ENCODE measurements around the gene RPL35A. TPM values are rescaled to one million over a fixed set of nuclear protein-coding genes. Genes with fewer than 3 reads are reported as not detected.

RPL35A gene
- total RNA-seq, 1 experiment from 2014 or later, result 1,563 TPM

DNA sequence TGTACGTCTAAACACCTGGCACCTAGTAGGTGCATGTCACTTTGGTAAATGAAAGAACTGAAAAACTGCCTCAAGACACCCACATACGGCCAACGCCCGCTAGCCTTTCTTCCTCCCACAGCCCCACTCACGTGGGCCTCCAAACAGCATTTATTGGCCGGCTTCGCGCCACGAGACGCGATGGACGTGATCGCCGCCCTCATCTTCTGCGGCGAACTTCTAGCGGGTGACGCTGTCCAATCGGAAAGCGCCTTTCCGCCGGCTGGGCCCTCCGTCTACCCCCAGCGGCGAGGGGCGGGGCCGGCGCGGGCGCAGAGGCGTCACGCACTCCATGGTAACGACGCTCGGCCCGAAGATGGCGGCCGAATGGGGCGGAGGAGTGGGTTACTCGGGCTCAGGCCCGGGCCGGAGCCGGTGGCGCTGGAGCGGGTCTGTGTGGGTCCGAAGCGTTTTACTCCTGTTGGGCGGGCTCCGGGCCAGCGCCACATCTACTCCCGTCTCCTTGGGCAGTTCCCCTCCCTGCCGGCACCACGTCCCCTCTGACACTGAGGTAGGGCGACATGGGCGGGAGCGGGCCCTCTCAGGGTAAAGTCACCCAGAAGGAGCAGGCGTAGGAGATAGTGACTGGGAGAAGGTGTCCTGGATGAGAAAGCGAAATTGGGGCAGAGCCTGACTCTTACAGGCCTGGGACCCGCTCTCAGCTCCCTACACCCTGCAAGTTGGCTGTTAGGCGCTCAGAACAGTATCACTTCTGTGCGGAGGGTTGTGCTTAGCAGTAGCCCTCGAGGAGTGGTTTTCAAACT is 10.1 kb downstream of the RPL35A start, which contains the start of gene LMLN:
LMLN (plus strand) TSS at position 327 of the 803 bp plus-strand sequence; CDS start at position 356, 29 bp downstream.
- no peak within 1 kb of the TSS for H3K4ac ChIP-seq (ENCODE audit: low read depth, low read length)
- H2BK5ac ChIP-seq (ENCODE audit: insufficient read length, low read length), result no peak within 1 kb of the TSS
- H4K91ac ChIP-seq (ENCODE audit: insufficient read length, low read depth, low read length), result no peak within 1 kb of the TSS
- H3K56ac ChIP-seq (ENCODE audit: insufficient read length, low read depth, low read length), result no peak within 1 kb of the TSS
- peak within 1 kb of the TSS; percentile 74; the same call in 1 of the 2 replicates for H3K14ac ChIP-seq (ENCODE audit: insufficient read depth, low read length)
- H3K4me1 ChIP-seq (ENCODE audit: insufficient read depth, low read length), result peaks cover 2% of the 10 kb centered on the region; the same call in 1 of the 2 replicates
- no peak within 1 kb of the TSS for H3K23ac ChIP-seq (ENCODE audit: insufficient read length, low read depth, low read length)
- H3K36me3 Mint-ChIP-seq (ENCODE audit: insufficient read depth in 1 of 3, low read depth in 3 of 3), result peaks cover 0 to 19% (median 16%) of the 10 kb centered on the region in 3 experiments; a peak in 6 of 7 replicates
- no peak within 1 kb of the TSS for H2AK5ac ChIP-seq (ENCODE audit: insufficient read length, low read length)
- no peaks in the 10 kb centered on the region for H3K27me3 ChIP-seq (ENCODE audit: insufficient read depth, low read length)
- no peak within 1 kb of the TSS for H2BK120ac ChIP-seq (ENCODE audit: low read depth, low read length, poor library complexity, severe bottlenecking)
- H3K9me3 Mint-ChIP-seq, result no peaks in the 10 kb centered on the region
- no peak within 1 kb of the TSS for H4K5ac ChIP-seq (ENCODE audit: insufficient read length, low read depth, low read length)
- peak within 1 kb of the TSS; percentile 36 for H3K9ac ChIP-seq (ENCODE audit: extremely low read depth, insufficient read length, low read length)
- H3K79me2 ChIP-seq (ENCODE audit: insufficient read depth, low read length), result no peaks in the 10 kb centered on the region
- no peaks in the 10 kb centered on the region for H3K79me1 ChIP-seq (ENCODE audit: insufficient read depth, low read depth, low read length, poor library complexity, severe bottlenecking)
- no peaks in the 10 kb centered on the region for H3K9me3 ChIP-seq (ENCODE audit: control insufficient read depth, low read depth, low read length)
- peaks cover 7% of the 10 kb centered on the region for H3K23me2 ChIP-seq (ENCODE audit: insufficient read length, low read depth, low read length, poor library complexity, severe bottlenecking)
- H2AFZ ChIP-seq (ENCODE audit: low read length), result no peak within 1 kb of the TSS
- no peak within 1 kb of the TSS for H4K8ac ChIP-seq (replicated peaks; ENCODE audit: insufficient read length, low read depth, low read length)
- H3K27ac ChIP-seq (ENCODE audit: insufficient read length, low read depth, low read length), result no peak within 1 kb of the TSS
- TF ChIP-seq, protein P1, sequence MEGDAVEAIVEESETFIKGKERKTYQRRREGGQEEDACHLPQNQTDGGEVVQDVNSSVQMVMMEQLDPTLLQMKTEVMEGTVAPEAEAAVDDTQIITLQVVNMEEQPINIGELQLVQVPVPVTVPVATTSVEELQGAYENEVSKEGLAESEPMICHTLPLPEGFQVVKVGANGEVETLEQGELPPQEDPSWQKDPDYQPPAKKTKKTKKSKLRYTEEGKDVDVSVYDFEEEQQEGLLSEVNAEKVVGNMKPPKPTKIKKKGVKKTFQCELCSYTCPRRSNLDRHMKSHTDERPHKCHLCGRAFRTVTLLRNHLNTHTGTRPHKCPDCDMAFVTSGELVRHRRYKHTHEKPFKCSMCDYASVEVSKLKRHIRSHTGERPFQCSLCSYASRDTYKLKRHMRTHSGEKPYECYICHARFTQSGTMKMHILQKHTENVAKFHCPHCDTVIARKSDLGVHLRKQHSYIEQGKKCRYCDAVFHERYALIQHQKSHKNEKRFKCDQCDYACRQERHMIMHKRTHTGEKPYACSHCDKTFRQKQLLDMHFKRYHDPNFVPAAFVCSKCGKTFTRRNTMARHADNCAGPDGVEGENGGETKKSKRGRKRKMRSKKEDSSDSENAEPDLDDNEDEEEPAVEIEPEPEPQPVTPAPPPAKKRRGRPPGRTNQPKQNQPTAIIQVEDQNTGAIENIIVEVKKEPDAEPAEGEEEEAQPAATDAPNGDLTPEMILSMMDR (conservative IDR thresholded peaks at IDR 0.05), result no peak
- H3K27me3 Mint-ChIP-seq (ENCODE audit: low read depth), result peaks cover 13% of the 10 kb centered on the region
- peak within 1 kb of the TSS; percentile 84 to 91 for H3K4me3 Mint-ChIP-seq
- H3K27ac Mint-ChIP-seq, result peak within 1 kb of the TSS in 2 of 3 experiments; percentile 39 to 96; a peak in 3 of 7 replicates
- WGBS (ENCODE audit: extremely low coverage, insufficient read length, low lambda C conversion rate), result no CpG with 5 or more reads among the region's 62 CpGs
- H2BK12ac ChIP-seq (ENCODE audit: insufficient read length, low read depth, low read length), result no peak within 1 kb of the TSS
- H2BK20ac ChIP-seq (ENCODE audit: low read depth, low read length, poor library complexity, severe bottlenecking), result no peak within 1 kb of the TSS
- H3K18ac ChIP-seq (ENCODE audit: insufficient read length, low read depth, low read length), result peak within 1 kb of the TSS; percentile 9
- no peaks in the 10 kb centered on the region for H4K20me1 ChIP-seq (ENCODE audit: control insufficient read depth, insufficient read depth, insufficient read length)
- H3T11ph ChIP-seq (ENCODE audit: low read length), result no peak within 1 kb of the TSS
- H3K4me2 ChIP-seq (ENCODE audit: insufficient read depth, insufficient read length, low read length), result peak within 1 kb of the TSS; percentile 95
- peaks cover 18 to 27% of the 10 kb centered on the region in 2 experiments for H3K4me1 Mint-ChIP-seq
- DNase-seq, result peak; percentile 93
- no peak within 1 kb of the TSS for H2BK15ac ChIP-seq (ENCODE audit: low read depth, low read length)
